ENCODE results near the gene SCD5.
"Not testable (repeated sequence)": the region's sequence is repeated elsewhere in the genome, so short reads cannot be mapped to it uniquely, and the experiment has no call there.

Gene SCD5

GRCh38 chr4:82798168-82799005, at the start of gene SCD5:
Gene SCD5, minus strand, starts transcription at chr4:82798796. Its CDS starts 259 bp downstream, at chr4:82798537.
- peak; percentile 41 for DNase-seq

GRCh38 chr4:82842593-82842992, 44.0 kb upstream of the SCD5 start:
- DNase-seq: no peak

GRCh38 chr4:82839624-82840023, 41.0 kb upstream of the SCD5 start:
- DNase-seq: no peak

GRCh38 chr4:82833696-82834313, 35.2 kb upstream of the SCD5 start:
- DNase-seq: no peak

- DNase-seq: not testable (repeated sequence)
Measured at GRCh38 chr4:82833060-82833459, 34.5 kb upstream of the SCD5 start.

- no peak for DNase-seq
Measured at GRCh38 chr4:82825425-82825824, 26.8 kb upstream of the SCD5 start.

- DNase-seq: no peak
Measured at GRCh38 chr4:82823062-82823461, 24.5 kb upstream of the SCD5 start.

- DNase-seq: no peak
Measured at GRCh38 chr4:82820689-82821088, 22.1 kb upstream of the SCD5 start.

- no peak for DNase-seq
Measured at GRCh38 chr4:82818664-82819662, 20.4 kb upstream of the SCD5 start.

- not testable (repeated sequence) for DNase-seq
Measured at GRCh38 chr4:82816874-82817273, 18.3 kb upstream of the SCD5 start.

GRCh38 chr4:82814034-82814433, 15.4 kb upstream of the SCD5 start:
- DNase-seq: no peak

- DNase-seq: no peak
Measured at GRCh38 chr4:82811838-82812341, 13.3 kb upstream of the SCD5 start.

GRCh38 chr4:82811392-82811791, 12.8 kb upstream of the SCD5 start:
- no peak for DNase-seq

GRCh38 chr4:82810176-82810575, 11.6 kb upstream of the SCD5 start:
- no peak for DNase-seq

GRCh38 chr4:82809619-82810018, 11.0 kb upstream of the SCD5 start:
- DNase-seq: no peak

- no peak for DNase-seq
Measured at GRCh38 chr4:82803746-82804145, 5.2 kb upstream of the SCD5 start.

GRCh38 chr4:82802911-82803310, 4.3 kb upstream of the SCD5 start:
- DNase-seq: no peak

GRCh38 chr4:82801910-82802521, 3.4 kb upstream of the SCD5 start:
- DNase-seq: no peak

GRCh38 chr4:82799006-82799881, 648 bp upstream of the SCD5 start:
- DNase-seq: no peak

- no peak for DNase-seq
Measured at GRCh38 chr4:82797405-82798111, 1.0 kb downstream of the SCD5 start.

- no peak for DNase-seq
Measured at GRCh38 chr4:82797040-82797404, 1.6 kb downstream of the SCD5 start.

All from activated CD4-positive, alpha-beta T cell treated with anti-CD3 and anti-CD28 coated beads, Interleukin-10, Interleukin-2, amounts not matched to agents 100 ng/mL and 50 ng/mL, durations not matched to agents 16 hours and 8 hours (primary cell).